Activated CD4-positive, alpha-beta memory T cell treated with anti-CD3 and anti-CD28 coated beads for 36 hours (primary cell): Measurements from ENCODE around the gene PIK3C3. TPM values are rescaled to one million over a fixed set of nuclear protein-coding genes. Genes with fewer than 3 reads are reported as not detected.

Source experiments
- CTCF ChIA-PET: fragments of 350-600 bp; sonication (Branson Sonifier 250); formaldehyde crosslinking; loops from one replicate; lab custom pipeline; 2021; ENCODE audit warnings: antibody characterized with exemption, inconsistent platforms; lab: Charles Lee
- POLR2A ChIA-PET: fragments of 350-600 bp; sonication (Branson Sonifier 250); formaldehyde crosslinking; loops from one replicate; lab custom pipeline; 2021; ENCODE audit warnings: antibody characterized with exemption; lab: Charles Lee
- DNase-seq: peaks from one replicate; pipeline ENCODE4 v3.0.0-alpha.2; 2020
- H3K27ac Mint-ChIP-seq: one replicate; pipeline ENCODE4 v1.8.0; 2021; ENCODE audit warnings: mixed read lengths
- H3K27me3 Mint-ChIP-seq: one replicate; pipeline ENCODE4 v1.8.0; 2021; ENCODE audit warnings: mixed read lengths
- H3K36me3 Mint-ChIP-seq: one replicate; pipeline ENCODE4 v1.8.0; 2021; ENCODE audit warnings: mixed read lengths
- H3K4me1 Mint-ChIP-seq: one replicate; pipeline ENCODE4 v1.8.0; 2021; ENCODE audit warnings: low read depth, mixed read lengths
- H3K4me3 Mint-ChIP-seq: one replicate; pipeline ENCODE4 v1.8.0; 2021; ENCODE audit warnings: mild to moderate bottlenecking, mixed read lengths
- H3K9me3 Mint-ChIP-seq: one replicate; pipeline ENCODE4 v1.8.0; 2021; ENCODE audit warnings: mixed read lengths
- intact Hi-C: fragments of 100-400 bp; cut with micrococcal nuclease; formaldehyde crosslinking; loops from one replicate; pipeline ENCODE4 v1.15.1; 2023
- total RNA-seq, 2 experiments: library from RNA; stranded (reverse); gene quantifications; one replicate each; pipeline ENCODE4 v1.2.3, GENCODE V29; 2021

The PIK3C3 gene
- total RNA-seq, 2 experiments from 2014 or later: 46.8 to 49.5 TPM

DNA sequence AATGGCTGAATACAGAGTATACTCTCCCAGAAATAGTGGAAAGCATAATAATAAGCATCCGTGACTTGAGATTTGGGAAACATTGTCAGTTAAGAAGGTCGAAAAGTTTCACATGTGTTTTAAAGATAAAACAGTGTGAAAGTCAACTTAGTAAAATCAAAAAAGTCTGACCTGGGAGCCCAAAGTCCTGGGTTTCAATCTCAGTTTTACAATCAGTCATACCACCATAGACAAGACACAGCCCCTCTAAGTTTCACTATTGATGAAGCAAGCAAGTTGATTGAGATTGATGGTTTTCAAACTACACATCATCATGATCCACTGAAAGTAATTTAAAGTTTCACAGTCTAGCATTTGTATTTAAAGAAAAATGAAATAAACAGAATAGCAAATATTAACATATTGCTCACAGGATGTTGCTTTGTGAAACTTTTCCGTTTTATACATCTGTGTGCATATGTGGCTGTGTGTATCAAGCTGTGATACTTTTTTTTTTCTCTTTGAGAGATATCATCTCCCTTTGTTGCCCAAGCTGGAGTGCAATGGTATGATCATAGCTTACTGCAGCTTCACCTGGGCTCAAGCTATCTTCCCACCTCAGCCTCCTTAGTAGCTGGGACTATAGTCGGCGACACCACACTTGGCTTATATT is 71.1 kb downstream of the PIK3C3 start:
- peaks cover 18% of the 10 kb centered on the region for H3K36me3 Mint-ChIP-seq
- CTCF ChIA-PET: interaction anchor here (0.6 to 1.2 kb wide), 5 partner anchors 20 to 41 kb away, joined by 3 to 5 read pairs (median 3); no protein-coding TSS in a partner anchor
- H3K9me3 Mint-ChIP-seq: no peaks in the 10 kb centered on the region
- H3K27ac Mint-ChIP-seq: peak overlapping the region; percentile 23
- intact Hi-C loops: loop anchor here (1.0 kb wide), 2 partner anchors 43 to 79 kb away; no protein-coding TSS in a partner anchor
- H3K4me3 Mint-ChIP-seq: no peak overlapping the region
- peaks cover 34% of the 10 kb centered on the region for H3K4me1 Mint-ChIP-seq
- H3K27me3 Mint-ChIP-seq: no peaks in the 10 kb centered on the region
- POLR2A ChIA-PET: no interaction called here
- DNase-seq: no peak

GRCh38 chr18:42028247-42028832 is 73.3 kb downstream of the PIK3C3 start:
- Mint-ChIP-seq H3K4me3 (no peak overlapping the region), H3K27me3 (no peaks in the 10 kb centered on the region), H3K9me3 (no peaks in the 10 kb centered on the region), H3K36me3 (peaks cover 24% of the 10 kb centered on the region), H3K27ac (no peak overlapping the region), H3K4me1 (peaks cover 28% of the 10 kb centered on the region)
- CTCF ChIA-PET: interaction anchor here (0.7 to 1.8 kb wide), 26 partner anchors 9 to 220 kb away, joined by 3 to 42 read pairs (median 5); no protein-coding TSS in a partner anchor
- peak; percentile 23 for DNase-seq
- POLR2A ChIA-PET: interaction anchor here (0.6 kb wide), 1 partner anchor 200 kb away, joined by 3 read pairs; no protein-coding TSS in a partner anchor
- intact Hi-C loops: no loop called here

GRCh38 chr18:42029092-42029491 is 74.1 kb downstream of the PIK3C3 start:
- no peaks in the 10 kb centered on the region for H3K9me3 Mint-ChIP-seq
- intact Hi-C loops: no loop called here
- H3K4me1 Mint-ChIP-seq: peaks cover 23% of the 10 kb centered on the region
- H3K27me3 Mint-ChIP-seq: no peaks in the 10 kb centered on the region
- ChIA-PET CTCF (interaction anchor here (1.3 to 1.6 kb wide), 5 partner anchors 9 to 43 kb away, joined by 6 to 42 read pairs (median 11); no protein-coding TSS in a partner anchor), POLR2A (no interaction called here)
- peaks cover 30% of the 10 kb centered on the region for H3K36me3 Mint-ChIP-seq
- H3K4me3 Mint-ChIP-seq: no peak overlapping the region
- no peak for DNase-seq
- H3K27ac Mint-ChIP-seq: no peak overlapping the region

GRCh38 chr18:42030586-42031182 is 75.7 kb downstream of the PIK3C3 start:
- intact Hi-C loops: no loop called here
- Mint-ChIP-seq H3K9me3 (no peaks in the 10 kb centered on the region), H3K4me1 (peaks cover 14% of the 10 kb centered on the region), H3K27me3 (no peaks in the 10 kb centered on the region), H3K27ac (no peak overlapping the region), H3K4me3 (no peak overlapping the region), H3K36me3 (peaks cover 34% of the 10 kb centered on the region)
- ChIA-PET POLR2A (no interaction called here), CTCF (interaction anchor here (0.7 to 2.0 kb wide), 3 partner anchors 17 to 47 kb away, joined by 3 to 5 read pairs (median 4); no protein-coding TSS in a partner anchor)
- no peak for DNase-seq

GRCh38 chr18:42032447-42032846 is 77.4 kb downstream of the PIK3C3 start:
- H3K4me1 Mint-ChIP-seq: peaks cover 3% of the 10 kb centered on the region
- no peaks in the 10 kb centered on the region for H3K27me3 Mint-ChIP-seq
- POLR2A ChIA-PET: no interaction called here
- H3K36me3 Mint-ChIP-seq: peaks cover 36% of the 10 kb centered on the region
- no peak overlapping the region for H3K27ac Mint-ChIP-seq
- intact Hi-C loops: no loop called here
- no peak overlapping the region for H3K4me3 Mint-ChIP-seq
- CTCF ChIA-PET: interaction anchor here (1.1 kb wide), 1 partner anchor 21 kb away, joined by 4 read pairs; no protein-coding TSS in a partner anchor
- DNase-seq: no peak
- H3K9me3 Mint-ChIP-seq: no peaks in the 10 kb centered on the region

DNA sequence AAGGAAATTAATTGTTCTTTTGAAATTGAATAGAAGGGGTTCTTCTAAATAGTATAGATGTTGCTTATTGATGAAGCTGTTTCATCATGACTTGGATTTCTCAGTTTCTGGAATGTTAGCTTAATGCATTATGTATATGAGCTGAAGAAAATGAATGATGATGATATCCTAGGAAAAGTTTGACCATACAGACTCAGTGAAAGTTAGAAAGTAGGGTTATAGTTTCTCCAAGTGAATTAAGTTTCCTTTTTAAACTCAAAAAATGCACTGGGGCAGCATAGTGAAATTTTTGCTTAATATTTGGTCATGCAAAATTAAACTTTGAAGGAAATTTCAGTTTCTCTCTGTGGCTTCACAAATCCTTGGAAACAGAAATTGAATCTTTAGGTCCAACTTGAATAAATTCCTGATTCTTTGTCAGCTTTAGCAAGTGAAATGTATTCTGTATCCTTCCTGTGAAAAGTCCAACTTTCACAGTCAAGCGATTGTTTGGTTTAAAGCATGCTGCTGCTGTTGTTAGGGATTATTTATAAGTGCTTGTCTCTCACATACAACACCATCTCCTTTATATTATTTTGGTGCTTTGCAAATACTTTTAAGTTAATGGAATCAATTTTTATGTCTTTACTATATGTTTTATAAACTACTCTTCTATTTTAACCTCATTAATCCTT is 78.2 kb downstream of the PIK3C3 start:
- peaks cover 3% of the 10 kb centered on the region for H3K4me1 Mint-ChIP-seq
- no peak for DNase-seq
- H3K9me3 Mint-ChIP-seq: no peaks in the 10 kb centered on the region
- no peak overlapping the region for H3K27ac Mint-ChIP-seq
- intact Hi-C loops: no loop called here
- H3K4me3 Mint-ChIP-seq: no peak overlapping the region
- ChIA-PET POLR2A (no interaction called here), CTCF (interaction anchor here (1.1 kb wide), 1 partner anchor 20 kb away, joined by 4 read pairs; no protein-coding TSS in a partner anchor)
- peaks cover 41% of the 10 kb centered on the region for H3K36me3 Mint-ChIP-seq
- H3K27me3 Mint-ChIP-seq: no peaks in the 10 kb centered on the region

- H3K4me1 Mint-ChIP-seq: no peaks in the 10 kb centered on the region
- no peak for DNase-seq
- no peaks in the 10 kb centered on the region for H3K27me3 Mint-ChIP-seq
- intact Hi-C loops: no loop called here
- peaks cover 28% of the 10 kb centered on the region for H3K36me3 Mint-ChIP-seq
- CTCF ChIA-PET: interaction anchor here (1.3 to 2.6 kb wide), 2 partner anchors 11 to 14 kb away, joined by 5 to 11 read pairs; no protein-coding TSS in a partner anchor
- no peak overlapping the region for H3K27ac Mint-ChIP-seq
- H3K9me3 Mint-ChIP-seq: no peaks in the 10 kb centered on the region
- POLR2A ChIA-PET: no interaction called here
- H3K4me3 Mint-ChIP-seq: no peak overlapping the region
These were observed 83.9 kb downstream of the PIK3C3 start for GRCh38 chr18:42038936-42039335.

GRCh38 chr18:42039396-42039795 is 84.4 kb downstream of the PIK3C3 start:
- no peak for DNase-seq
- POLR2A ChIA-PET: no interaction called here
- intact Hi-C loops: no loop called here
- Mint-ChIP-seq H3K36me3 (peaks cover 26% of the 10 kb centered on the region), H3K27ac (no peak overlapping the region), H3K4me3 (no peak overlapping the region), H3K4me1 (no peaks in the 10 kb centered on the region), H3K9me3 (no peaks in the 10 kb centered on the region), H3K27me3 (no peaks in the 10 kb centered on the region)
- CTCF ChIA-PET: interaction anchor here (1.3 to 2.6 kb wide), 2 partner anchors 11 to 14 kb away, joined by 5 to 11 read pairs; no protein-coding TSS in a partner anchor

DNA sequence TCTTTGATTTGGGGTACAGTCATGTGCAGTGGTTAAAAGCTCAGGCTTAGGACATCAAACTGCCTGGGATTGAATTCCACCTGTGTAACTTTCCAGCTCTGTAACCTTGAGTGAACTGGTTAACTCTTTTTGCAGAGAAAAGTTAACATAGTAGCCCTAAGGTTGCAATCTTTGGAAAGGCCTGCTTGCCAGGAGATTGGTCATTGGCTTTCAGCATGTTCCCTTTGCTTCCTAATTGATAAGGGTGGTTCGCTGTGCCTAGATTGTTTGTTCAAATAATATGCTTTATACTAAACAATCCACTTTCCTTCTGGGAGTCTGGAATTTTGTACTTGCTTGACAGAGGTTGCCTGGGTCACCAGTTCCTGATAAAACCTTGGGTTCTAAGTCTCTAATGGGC is 86.8 kb downstream of the PIK3C3 start:
- H3K27me3 Mint-ChIP-seq: no peaks in the 10 kb centered on the region
- DNase-seq: no peak
- ChIA-PET POLR2A (no interaction called here), CTCF (no interaction called here)
- H3K27ac Mint-ChIP-seq: no peak overlapping the region
- peaks cover 25% of the 10 kb centered on the region for H3K36me3 Mint-ChIP-seq
- intact Hi-C loops: no loop called here
- no peaks in the 10 kb centered on the region for H3K9me3 Mint-ChIP-seq
- no peak overlapping the region for H3K4me3 Mint-ChIP-seq
- no peaks in the 10 kb centered on the region for H3K4me1 Mint-ChIP-seq

DNA sequence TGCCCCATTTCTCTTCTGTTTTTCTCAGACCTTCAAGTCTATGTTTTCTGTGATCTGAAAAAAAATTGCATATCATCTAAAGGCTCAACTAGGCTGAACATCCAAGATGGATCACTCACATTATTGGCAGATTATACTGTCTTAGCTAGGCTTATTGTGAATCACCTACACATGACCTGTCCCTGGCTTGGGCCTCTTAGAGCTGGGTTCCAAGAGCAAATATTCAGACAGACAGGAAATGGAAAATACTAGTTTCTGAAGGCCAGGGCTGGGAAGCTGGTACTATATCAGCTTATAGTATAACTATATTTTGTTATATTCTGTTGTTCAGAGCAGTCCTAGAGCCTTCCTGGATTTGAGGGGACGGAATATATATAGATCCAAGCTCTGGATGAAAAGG is 90.3 kb downstream of the PIK3C3 start:
- no peaks in the 10 kb centered on the region for H3K9me3 Mint-ChIP-seq
- POLR2A ChIA-PET: no interaction called here

DNA sequence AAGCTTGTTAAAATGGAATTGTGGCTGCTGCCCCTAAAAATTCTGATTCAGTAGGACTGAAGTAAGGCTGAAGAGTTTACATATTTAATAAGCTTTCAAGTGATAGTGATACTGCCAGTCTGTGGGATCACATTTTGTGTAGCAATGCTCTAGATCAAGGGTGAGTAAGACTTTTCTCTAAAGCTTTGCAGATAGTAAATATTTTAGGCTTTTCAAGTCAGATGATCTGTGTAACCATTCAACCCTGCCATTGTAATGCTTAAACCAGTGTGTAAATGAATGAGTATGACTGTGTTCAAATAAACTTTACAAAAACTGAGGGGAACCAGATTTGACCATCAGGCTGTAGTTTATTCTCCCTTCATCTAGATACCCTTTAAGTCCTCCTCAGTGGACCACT is 92.7 kb downstream of the PIK3C3 start:
- POLR2A ChIA-PET: no interaction called here
- CTCF ChIA-PET: interaction anchor here (1.0 kb wide), 1 partner anchor 13 kb away, joined by 3 read pairs; no protein-coding TSS in a partner anchor
- peaks cover 22% of the 10 kb centered on the region for H3K36me3 Mint-ChIP-seq
- H3K27ac Mint-ChIP-seq: peak overlapping the region; percentile 8
- H3K4me1 Mint-ChIP-seq: peaks cover 5% of the 10 kb centered on the region
- no peak for DNase-seq
- H3K27me3 Mint-ChIP-seq: no peaks in the 10 kb centered on the region
- H3K4me3 Mint-ChIP-seq: no peak overlapping the region
- intact Hi-C loops: no loop called here
- no peaks in the 10 kb centered on the region for H3K9me3 Mint-ChIP-seq

More for the DNA sequence above, 90.3 kb downstream of the PIK3C3 start:
- no peak for DNase-seq
- no peak overlapping the region for H3K4me3 Mint-ChIP-seq
- CTCF ChIA-PET: interaction anchor here (1.0 to 2.6 kb wide), 2 partner anchors 8 to 19 kb away, joined by 3 to 10 read pairs; no protein-coding TSS in a partner anchor
- H3K4me1 Mint-ChIP-seq: no peaks in the 10 kb centered on the region
- no peak overlapping the region for H3K27ac Mint-ChIP-seq
- H3K27me3 Mint-ChIP-seq: no peaks in the 10 kb centered on the region
- H3K36me3 Mint-ChIP-seq: peaks cover 25% of the 10 kb centered on the region
- intact Hi-C loops: no loop called here
